COLO668 (cell line): ENCODE measurements around the gene HES6.
A peak's percentile ranks its signal among the peaks of the same experiment; 100 is the strongest.

ENCODE experiments used
- DNase-seq: peaks from one replicate; lab custom pipeline; 2025; ENCODE audit not compliant: unreplicated experiment; lab: John Stamatoyannopoulos, UW

Gene HES6

DNA sequence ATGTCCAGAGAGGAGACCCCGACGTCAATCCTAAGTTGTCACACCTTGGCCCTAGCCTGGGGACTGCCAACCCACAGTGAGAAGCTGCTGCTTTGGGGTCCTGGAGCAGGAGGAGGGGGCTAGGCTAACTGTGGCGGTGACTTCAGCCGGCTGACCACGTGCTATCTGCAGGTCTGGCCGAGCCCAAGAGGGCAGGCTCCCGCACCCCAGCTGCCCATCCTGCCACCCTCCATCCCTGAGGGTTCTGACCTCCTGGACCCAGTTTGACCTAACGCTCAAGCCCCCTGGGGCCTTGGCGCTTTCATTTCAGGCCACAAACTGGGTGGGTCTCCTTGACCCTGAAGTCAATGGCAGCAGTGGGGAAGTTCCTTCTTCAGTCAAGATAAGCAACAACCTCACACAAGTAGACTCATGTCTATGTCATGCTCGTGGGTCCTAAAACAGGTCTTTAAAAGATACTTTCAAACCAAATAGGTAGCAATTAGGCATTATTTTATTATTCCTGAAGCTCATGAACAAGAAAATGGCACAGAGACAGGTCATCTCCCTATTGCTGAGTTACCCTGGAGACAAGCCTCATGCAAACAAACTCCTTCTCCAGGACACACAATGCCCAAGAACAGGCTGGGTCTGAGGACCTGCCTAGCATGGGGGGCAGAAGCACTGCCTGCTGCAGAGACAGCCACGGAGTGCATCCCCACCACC is 2.3 kb downstream of the HES6 start:
- no peak for DNase-seq

DNA sequence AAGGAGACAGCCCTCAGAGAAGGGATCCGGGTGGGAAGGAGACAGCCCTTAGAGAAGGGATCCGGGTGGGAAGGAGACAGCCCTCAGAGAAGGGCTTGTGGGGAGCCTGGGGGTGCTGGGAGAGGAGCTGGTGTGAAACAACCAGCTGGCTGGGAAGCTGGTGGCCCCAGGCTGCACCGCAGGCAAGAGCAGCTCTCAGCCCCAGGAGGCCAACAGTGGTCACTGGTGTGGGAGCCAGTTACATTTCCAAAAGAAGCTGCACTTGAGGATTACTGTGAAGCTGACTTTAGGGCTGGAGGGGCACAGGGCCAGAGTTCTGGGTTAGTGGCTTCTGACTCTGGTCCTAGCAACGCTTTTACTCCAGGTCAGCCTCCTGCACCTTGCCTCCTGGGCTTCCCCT is 3.3 kb downstream of the HES6 start:
- no peak for DNase-seq

DNA sequence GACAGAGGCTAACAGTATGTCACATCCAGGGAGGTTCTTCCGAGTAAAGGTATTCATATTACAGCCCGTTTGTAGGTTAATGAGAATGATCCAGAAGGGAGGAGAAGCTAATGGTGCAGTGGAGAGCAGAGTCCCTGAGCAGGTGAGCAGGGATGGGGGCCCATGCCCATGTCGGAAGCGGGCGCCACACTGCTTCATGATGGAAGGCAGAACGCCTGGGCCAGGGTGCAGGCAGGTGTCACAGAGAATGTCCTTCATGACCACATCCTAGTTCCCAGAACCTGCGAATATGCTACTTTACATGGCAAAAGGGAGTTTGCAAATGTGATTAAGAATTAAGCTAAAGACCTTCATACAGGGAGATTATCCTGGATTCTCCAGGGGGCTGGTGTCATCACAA is 4.0 kb downstream of the HES6 start:
- no peak for DNase-seq

DNA sequence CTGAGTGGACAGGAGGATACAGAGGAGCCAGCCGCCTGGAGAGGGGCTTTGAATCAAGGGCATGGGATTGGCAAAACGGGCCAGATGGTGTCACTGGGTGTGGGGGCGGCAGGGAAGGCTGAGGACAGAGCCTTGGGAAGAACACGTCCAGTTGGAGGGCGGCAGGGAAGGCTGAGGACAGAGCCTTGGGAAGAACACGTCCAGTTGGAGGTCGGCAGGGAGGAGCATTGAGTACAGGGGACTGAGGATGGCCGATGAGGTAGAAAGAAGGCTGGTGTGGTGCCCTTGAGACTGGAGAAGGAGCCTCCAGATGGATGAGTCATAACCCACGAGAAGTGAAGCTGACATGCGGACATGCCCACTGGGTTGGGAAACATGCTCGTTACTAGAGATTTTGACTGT is 4.5 kb downstream of the HES6 start:
- DNase-seq, result no peak

DNA sequence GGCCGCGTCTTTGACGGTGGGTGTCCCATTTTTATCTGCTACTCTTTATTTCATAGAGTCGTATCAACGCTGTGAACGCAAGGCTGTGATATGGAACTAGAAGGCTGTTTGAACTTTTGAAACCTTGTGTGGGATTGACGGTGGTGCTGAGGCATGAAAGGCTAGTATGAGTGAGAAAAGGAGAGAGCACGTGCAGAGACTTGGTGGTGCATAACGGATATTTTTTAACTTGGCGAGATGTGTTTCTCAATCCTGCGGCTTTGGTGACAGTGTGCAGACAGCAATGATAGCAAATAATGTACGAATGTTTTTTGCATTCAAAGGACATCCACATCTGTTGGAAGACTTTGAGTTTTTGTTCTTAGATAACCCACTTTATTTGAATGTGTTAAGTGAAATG is 6.2 kb downstream of the HES6 start:
- no peak for DNase-seq

DNA sequence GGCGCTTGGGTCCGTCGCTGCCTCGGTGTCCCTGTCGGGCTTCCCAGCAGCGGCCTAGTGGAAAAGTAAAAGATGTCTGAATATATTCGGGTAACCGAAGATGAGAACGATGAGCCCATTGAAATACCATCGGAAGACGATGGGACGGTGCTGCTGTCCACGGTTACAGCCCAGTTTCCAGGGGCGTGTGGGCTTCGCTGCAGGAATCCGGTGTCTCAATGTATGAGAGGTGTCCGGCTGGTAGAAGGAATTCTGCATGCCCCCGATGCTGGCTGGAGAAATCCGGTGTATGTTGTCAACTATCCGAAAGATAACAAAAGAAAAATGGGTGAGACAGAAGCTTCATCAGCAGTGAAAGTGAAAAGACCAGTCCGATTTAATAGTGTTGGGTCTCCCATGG is 8.0 kb downstream of the HES6 start:
- DNase-seq, result no peak

DNA sequence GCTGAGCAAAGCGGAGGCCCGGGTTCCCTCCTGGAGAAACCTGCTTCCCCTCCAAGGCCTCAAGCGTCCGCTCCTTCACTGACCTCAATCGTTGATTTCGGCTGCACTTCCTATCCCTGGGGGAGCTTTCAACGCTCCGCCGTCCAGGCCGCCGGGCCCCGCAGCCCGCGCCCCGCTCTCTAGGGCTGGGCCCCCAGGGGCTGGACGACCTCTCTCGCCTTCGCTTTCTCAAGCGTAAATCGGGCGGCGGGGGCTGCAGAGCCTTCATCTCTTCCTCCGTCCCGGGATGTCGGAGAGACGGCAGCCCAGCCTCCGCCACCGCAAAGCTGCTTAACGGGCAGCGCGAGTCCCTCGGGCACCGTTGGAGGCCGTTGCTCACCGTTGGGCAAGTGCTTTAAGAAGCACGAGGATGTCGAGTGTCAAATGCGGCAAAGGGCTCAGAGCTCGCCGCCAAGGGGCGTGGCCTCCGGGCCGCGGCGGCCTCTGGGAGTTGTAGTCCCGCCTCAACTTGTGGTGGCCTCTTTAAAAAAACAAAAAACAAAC is 8.5 kb downstream of the HES6 start:
- DNase-seq, result peak; percentile 47

DNA sequence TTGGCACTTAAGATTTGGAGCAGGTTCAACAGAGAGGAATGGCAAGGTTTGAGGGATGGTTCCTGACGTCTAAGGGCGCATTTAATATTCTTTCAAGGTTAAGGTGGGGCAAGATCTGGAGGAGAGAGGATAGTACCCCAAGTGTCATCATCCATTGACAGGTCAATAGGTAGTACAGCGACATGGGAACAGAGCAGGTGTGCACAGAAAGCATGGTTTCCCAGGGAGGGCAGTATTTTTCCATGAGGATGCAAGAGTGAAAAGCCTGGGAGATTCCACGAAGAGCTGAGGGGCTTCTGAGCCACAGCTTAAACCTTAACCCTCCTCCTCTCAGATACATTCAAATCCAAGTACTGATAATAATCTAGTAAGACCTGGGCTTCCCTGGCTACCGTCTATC is 9.1 kb downstream of the HES6 start:
- no peak for DNase-seq

DNA sequence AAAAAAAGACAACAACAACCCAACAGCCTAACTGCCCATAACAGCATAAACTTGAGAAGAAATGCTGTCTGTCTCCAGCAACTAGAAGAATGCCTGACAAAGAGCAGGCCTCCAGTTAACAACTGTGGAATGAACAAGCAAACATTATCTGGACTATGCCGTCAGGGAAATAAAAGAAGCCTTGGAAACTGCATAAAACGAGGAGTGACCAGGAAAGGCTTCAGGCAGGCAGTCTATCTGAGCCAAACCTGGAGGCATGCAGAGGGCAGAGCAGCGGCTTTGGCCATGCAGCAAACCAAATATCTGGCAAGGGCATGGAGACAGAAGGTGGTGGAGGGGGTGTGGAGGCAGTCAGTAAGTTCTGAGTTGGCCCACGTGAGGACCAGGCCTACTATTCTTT is 11.1 kb downstream of the HES6 start:
- DNase-seq, result no peak

DNA sequence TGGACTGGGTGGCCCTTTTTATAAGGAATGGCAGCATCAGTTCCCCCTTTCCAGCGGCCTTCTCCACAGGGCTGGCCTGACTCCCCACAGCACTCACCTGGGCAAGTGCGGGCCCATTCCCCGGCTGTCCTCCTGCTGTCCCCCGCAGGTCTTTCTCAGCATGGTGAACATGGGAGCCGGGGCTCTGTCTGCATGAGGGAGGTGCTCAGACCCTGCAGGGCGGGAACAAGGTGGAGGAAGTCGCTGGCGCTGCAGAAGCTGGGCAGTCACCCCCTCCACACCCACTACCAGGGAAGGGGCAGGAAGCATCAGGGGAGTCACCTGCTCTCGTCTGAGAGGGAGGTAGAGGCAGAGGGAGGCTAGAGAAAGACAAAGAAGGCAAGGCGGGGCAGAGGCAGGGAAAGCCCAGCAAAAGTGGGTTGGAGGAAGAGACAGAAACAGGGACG is 12.2 kb downstream of the HES6 start:
- DNase-seq, result no peak

DNA sequence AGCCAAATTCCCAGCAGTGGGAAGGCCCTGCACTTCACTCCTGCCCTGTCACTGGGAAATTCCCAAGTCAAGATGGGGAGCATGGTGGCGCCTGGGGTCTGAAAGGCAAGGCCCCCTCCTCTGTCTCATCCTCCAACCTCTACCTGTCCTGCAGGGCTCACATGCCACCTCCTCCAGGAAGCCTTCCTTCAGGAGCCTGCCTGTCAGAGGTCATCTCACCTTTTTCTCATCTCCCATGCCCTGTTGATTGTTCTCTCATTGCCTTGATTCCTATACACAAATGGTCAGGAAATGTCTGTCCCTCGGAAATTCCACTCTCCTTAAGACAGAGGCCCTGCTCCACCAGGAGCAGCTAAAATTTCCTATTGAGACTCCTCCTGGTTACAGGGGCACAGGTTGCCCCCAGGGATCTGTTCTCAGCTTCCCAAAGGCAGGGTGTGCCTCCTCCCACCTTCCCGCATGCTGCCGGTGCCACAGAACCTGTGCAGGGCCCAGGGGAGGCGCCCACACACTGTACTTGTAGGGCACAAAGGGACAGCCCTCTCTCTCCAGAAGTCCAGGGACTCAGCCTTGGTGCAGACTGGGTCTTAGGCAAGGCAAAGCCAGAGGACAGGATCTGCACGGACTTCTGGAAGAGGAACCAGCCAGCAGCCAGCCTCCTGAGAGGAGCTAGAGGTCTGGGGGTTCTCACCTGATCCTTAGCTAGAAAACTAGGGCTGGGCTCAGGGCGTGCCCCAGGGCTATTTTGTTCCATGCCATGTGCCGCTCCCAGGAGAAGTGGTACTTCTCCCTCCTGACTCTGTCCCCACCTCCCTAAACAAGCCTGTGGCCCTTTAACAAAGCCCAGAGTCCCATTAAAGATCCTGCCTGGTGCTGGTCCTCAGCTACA is 12.9 kb downstream of the HES6 start:
- no peak for DNase-seq

DNA sequence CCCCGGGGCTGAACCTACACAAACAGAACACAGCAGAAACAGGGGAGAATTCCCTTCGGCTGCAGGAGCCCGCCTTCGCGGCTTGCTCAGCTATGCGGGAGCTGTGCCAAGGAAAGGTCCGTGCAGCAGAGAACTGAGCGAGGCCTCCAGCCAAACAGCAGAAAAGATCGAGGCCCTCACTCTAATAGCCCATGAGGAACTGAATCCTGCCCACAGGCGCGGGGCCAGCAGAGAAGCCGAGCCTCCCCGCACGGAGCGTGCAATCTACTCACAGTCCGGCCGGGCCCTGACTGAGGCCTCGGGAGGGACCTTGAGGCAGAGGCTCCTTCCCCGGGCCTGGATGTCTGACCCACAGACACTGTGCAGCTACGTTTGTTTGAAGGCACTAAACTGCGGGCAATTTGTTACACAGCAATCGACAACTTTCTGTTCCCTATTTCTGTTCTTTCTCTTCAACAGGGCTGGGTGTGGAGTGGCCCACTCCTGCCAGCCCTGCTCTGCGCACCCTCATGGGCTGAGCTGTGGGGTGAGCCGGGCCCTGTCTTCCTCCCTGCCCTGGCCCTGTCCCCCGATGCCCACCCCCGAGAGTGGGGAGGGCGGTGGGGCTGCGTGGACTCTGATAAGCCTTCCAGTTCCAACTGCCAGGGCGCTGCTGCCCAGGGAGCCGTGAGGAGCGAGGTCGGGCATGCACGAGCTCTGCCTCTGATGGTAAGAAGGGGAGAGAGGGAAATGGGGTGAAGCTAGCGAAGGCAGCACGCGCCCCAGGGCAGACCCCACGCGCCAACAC is 13.7 kb downstream of the HES6 start:
- DNase-seq, result no peak

DNA sequence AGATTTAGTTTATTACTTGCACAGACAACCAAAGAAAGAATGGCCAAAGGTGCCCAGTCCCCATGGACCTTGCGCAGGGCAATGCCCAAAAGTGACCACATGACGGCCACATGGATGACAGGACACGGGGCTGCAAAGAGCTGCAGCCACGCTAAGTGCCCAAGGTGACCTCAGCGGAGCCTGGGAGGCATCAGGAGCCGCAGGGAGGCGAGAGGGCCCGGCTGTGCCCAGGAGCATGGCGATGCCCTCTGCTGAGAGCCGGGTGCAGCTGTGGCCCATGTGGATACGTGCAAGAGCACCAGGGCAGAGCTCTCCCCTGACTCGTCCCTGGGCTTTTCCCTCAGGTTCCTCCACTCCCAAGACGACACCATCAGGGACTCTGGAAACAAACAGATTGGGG is 14.7 kb downstream of the HES6 start:
- no peak for DNase-seq

DNA sequence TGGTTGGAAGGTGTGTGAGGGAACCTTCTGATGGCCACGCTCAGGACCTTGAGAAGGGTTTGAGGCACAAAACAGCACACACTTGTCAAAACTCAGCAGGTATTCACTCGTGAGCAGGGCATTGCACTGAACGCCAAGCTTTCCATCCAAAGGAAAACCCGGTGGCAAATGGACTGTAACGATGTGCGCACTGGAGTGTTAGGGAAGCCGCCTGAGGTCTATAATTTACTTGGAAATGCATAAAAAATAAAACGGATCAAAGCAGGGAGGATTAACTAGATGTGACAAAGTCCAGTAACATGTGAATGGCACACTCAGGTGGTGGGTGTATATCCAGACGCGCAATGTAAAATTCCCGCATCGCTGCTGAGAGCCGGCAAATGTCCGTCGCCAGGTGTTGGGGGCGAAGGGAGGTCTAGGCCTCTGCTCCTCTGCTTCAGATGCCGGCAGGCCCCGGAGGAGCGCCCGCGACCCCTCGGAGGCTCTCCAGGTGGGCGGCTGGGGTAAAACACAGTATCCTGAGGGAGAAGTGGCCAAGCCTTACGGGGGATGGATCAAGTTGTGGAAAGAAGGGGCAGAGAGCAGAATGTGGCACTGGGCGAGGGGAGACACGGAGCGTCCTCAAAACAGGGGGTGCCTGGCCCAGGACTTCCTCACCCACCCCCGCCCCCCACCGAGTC is 15.3 kb downstream of the HES6 start:
- DNase-seq, result no peak

DNA sequence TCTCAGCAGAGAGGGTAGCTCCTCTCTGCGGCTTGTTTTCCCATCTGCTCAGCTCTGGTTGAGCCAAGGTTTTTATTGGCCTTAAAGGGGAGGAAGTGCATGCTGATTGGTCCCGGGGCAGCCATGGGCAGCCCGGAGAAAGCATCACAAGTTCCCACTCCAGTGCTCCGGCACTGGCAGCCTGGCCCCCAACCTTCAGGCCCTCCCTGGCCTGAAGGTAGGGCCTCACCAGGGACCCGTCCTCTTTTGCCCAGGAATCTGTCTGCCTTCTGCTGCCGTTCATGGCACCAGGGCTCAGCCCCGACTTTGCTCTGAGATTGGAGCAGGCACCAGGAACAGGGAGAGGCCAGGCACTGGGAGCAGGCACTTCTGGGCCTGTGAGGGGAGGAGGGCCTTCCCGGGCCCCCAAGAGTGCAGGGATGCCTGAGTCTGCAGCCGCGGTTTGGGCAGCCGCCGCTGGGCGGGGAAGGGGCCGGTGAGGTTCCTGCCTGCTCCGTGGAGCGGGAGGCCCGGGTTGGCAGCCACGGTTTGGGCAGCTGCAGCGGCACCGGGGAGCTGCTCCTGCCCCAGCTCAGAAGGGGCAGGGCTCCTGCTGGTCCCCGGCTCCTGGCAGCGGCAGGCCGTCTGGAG is 18.8 kb downstream of the HES6 start:
- peak; percentile 35 for DNase-seq

DNA sequence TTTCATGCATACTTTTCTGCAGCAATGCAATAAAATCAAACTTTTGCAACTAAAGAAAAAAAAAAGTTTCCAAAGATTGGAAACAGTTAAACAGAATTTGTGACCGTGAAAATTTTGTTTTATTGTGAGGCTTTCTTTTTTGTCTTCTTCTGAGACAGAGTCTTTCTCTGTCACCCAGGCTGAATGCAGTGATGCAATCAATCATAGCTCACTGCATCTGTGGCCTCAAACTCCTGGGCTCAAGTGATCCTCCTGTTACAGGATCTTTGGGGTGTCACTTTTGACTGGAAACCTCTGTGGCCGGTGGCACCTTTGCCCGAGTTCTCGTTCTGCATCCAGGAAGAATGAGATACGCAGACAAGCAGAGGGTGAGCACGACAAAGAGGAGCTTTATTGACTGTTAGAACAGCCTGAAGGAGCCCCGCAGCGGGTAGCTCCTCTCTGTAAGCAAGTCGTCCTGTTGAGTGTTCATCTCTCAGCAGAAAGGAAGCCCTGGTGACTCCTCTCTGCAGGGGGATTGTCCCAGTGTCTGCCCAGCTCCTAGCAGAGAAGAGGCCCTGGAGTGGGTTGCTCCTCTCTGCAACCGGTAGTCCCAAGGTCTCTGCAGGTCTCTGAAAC is 19.5 kb downstream of the HES6 start:
- DNase-seq, result no peak

DNA sequence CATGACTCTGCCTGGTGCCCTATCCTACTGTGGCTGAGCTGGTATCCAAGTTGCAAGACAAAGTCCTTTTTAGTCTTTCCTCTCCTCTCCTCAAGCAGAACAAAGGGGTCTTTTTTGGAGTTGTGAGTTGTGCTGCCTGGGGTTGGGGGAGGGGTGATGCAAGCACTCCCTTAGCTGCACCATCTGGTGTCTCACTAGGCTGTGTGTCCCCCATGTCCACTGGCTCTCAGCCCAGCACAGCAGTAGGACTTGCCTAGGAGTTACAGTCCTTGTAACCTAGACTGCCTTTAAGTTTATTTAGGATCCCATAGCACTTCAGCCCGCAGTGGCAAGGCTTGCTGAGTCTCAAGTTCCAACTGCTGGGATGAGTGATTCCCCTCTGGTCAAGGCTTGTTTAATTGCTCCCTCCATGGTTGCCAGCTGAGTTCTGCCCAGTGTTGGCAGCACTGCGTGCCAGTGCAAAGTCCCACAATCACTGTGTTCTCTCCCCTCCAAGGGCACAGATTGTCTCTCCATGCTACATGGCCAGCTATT is 23.1 kb downstream of the HES6 start:
- DNase-seq, result no peak

DNA sequence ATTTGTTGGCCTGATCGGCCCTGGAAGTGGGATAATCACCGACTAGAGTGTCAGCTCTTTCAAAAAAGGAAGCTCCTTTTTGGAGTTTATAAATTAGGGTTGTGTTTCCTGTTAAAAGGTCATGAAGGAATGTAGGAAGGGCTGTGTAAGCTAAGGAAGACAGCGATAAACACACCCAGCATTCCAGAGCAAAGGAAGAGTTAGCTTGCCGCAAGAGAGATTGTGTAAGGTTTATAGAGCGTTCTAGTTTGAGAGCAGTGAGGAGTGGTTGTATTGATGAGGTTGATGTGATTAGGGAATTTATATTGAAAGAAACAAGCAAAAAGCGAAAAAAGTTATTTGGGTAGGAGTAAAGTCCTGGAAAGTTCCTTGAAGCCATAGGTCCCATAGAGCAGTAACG is 32.8 kb downstream of the HES6 start:
- no peak for DNase-seq

DNA sequence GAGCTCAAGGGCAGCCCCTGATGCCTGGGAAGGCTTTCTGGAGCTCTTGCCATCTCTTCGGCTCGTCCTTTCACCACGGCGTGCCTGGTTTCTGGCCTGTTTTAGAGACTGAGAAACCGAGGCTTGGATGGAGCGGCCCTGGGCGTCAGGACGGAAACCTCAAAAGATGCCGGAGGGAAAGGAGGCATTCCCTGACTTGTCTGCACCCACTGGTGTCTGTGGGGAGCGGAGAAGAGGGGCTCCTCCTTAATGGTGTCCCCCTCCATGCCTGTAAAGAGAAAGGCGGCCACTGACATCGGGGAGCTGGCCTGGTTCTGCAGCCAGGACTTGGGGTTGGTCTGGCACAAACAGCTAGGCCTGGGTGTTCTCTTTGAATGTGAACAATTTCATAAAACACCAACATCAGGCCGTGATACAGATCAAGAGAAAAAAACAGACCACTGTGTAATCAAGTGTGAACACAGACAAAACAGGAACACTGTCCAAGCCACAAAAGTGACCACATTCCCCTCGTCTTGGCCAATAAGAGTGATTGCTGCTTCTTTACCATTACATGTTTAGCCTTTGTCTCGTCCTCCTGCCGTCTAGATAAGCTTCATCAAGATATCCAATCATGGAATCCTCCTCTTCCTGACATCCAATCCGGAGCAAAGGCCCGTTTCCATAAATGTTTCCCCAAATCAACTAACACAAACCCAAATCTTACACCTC is 35.7 kb downstream of the HES6 start:
- no peak for DNase-seq
